Measurements from ENCODE around the gene RPS18.

DNA sequence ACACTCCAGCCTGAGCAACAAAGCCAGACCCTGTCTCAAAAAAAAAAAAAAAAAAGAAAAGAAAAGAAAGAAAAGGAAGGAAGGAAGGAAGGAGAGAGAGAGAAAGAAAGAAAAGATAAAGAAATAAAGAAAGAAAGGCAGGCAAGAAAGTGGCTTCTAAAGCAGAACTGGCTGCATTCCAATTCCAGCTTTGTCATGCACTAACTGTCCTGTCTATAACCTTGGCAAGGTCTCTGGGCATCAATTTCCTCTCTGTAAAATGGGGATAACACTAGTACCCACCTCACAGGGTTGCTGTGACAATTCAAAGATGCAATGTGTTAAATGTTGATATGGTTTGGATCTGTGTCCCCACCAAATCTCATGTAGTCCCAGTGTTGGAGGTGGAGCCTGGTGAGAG is 35.5 kb upstream of the RPS18 start:
- TF ChIP-seq, protein P1, sequence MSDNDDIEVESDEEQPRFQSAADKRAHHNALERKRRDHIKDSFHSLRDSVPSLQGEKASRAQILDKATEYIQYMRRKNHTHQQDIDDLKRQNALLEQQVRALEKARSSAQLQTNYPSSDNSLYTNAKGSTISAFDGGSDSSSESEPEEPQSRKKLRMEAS (IDR thresholded peaks at IDR 0.05) = no peak
- TF ChIP-seq CTCF (IDR thresholded peaks at IDR 0.05; ENCODE audit: low read depth, low read length, missing input control) (no peak), FOXA1 (IDR thresholded peaks at IDR 0.05) (no peak)
